ENCODE results near the gene ZNF689.

Gene ZNF689

DNA sequence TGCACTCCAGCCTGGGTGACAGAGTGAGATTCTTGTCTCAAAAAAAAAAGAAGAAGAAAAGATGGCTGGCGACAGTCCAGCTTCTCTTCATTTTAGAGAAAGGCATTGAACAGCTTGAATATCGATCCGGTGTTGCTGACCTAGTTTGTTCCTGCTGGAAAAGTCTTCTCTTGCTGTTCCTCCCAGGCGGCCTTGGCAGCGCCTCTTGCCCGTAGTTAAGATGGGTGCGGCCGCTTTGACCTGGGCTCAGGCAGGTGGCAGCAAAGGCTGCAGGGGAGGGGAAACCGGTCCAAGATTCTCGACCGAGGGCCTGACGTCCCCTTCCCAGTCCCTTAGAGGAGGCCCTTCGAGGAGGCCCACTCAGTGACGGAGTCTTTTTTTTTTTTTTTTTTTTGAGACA, 48.2 kb downstream of the ZNF689 start:
- DNase-seq (ENCODE audit: low spot score): no peak

DNA sequence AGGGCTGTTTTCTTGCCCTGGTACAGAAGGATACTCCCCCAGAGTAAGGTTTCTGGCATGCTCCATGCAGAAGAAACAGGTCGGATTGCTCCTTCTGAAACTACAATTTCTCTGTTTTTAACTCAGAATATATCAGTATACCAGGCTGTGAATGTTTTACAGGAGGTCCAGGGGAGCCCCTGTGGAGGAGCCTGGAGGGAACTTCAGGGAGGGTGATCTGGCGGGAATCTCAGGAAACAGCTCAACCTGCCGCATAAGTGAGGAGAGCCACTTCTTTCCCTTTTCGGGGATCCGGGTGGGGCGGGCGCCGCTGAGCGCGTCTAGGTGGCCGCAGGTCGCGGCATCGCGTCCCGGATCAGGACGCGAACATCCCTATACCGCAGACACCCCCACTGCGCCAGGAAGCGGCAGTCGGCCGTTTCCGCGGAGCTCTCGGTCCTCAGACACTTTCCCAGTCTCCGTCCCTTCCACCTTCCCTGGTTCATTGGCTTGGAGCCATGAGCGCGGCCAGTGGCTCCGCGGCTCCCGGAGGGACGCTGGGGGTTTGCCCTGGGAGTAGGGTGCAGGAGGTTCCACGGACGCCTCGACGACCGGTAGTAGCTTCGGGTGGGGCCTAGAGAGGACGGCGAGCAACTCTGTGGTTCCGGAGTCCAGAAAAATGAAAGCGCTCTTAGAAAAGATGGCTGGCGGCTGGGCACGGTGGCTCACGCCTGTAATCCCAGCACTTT, 48.9 kb downstream of the ZNF689 start:
- DNase-seq (ENCODE audit: low spot score): no peak

DNA sequence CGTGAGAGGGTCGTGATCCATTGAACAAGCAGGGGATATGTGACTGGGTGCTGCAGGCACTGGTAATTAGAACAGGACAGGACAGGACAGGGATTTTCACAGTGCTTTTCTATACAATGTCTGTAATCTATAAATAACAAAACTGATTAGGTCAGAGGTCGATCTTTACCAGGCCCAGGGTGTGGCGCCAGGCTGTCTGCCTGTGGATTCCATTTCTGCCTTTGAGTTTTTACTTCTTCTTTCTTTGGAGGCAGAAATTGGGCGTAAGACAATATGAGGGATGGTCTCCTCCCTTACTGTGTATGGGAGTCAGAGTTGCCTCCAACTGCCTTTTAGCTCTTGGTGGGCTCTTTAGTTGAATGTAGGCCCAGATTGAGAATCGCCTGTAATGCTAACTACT, 50.5 kb downstream of the ZNF689 start:
- no peak for DNase-seq (ENCODE audit: low spot score)

DNA sequence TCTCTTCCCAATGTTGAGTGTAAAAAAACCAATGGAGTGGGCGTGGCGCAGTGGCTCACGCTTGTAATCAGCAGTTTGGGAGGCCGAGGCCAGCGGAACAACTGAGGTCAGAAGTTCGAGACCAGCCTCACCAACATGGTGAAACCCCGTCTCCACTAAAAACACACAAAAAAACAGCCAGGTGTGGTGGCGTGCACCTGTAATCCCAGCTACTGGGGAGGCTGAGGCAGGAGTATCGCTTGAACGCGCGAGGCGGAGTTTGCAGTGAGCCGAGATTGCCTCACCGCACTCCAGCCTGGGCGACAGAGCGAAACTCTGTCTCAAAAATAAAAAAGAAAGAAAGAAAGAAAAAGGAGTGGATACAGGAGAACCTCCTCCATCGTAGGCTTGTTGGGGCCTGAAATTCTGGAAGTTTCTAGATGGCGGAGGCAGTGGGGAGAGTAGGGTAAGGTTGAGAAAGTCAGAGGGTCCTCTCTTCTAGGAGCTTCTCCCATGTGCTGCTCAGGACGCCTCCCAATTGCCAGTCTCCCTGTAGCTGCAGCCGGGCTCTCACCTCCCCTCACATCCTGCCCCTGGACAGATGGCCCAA, 51.3 kb downstream of the ZNF689 start:
- no peak for DNase-seq (ENCODE audit: low spot score)

DNA sequence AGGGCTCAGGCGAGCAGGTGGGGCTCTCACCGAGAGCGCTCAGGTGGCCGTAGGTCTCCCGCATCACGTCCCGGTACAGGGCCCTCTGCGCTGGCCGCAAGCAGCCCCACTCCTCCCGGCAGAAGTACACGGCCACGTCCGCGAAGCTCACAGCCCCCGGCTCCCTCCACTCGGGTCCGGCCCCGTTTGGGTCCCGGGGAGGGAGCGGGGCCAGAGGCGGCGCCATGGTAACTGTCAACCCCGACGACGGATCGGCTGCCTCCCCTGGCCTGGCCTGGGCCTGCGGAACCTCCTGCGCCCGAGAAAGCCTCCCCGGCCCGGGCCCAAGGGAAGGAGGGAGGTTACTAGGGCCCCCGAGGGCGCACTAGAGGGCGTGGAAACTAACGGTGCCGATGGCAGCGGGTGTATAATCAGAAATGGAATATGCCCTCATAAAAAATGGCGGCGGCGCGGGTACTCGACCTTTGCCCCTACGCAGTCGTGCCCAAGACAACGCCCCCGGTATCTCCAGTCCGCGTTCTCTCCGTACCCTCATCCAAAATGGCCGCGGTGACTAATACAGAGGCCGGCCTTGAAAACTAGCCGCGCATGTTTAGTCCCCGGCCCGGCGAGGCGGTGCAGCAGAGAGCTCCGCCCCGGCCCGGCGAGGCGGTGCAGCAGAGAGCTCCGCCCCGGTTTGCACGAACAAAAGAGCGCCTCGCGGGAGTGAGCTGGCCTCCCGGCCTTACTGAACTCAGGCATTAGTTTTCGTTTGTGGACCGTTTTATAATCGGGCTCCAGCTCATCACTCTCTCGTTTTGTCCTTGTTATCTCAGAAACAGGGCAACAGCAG, 52.0 kb downstream of the ZNF689 start, which contains the start of gene ZNF764:
Gene ZNF764 (minus strand): TSS at position 418 of the 832 bp plus-strand sequence. CDS start 192 bp downstream, at position 226.
- DNase-seq (ENCODE audit: low spot score): peak; percentile 98

DNA sequence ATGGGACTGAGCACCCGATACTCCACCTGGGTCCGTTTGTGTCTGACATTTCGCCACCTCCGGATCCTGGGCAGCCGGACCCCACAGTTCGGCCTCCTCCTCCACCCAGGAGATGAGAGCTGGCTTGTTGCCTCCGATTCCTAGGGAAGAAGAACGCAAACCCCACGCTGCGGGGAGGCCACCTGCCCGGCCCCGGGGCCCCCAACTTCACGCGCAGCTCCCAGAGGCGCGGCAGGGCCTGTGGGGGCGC, 52.6 kb downstream of the ZNF689 start:
- DNase-seq (ENCODE audit: low spot score): no peak

DNA sequence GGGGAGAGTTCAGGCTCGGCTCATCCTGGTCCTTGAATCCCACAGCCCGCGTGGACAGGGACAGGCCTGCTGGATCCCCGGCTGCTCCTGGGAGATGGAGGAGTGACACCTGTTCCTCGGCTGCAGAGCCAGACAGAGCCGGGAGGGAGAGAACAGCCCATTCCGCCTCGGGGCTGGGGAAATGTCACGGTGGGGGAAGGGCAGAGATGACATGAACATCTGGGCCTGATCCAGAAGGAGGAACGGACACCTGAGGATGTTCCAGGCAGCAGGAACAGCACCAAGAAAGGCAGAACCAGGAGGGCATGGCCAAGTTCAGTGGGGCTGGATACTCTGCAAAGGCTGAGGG, 54.1 kb downstream of the ZNF689 start:
- DNase-seq (ENCODE audit: low spot score): no peak

DNA sequence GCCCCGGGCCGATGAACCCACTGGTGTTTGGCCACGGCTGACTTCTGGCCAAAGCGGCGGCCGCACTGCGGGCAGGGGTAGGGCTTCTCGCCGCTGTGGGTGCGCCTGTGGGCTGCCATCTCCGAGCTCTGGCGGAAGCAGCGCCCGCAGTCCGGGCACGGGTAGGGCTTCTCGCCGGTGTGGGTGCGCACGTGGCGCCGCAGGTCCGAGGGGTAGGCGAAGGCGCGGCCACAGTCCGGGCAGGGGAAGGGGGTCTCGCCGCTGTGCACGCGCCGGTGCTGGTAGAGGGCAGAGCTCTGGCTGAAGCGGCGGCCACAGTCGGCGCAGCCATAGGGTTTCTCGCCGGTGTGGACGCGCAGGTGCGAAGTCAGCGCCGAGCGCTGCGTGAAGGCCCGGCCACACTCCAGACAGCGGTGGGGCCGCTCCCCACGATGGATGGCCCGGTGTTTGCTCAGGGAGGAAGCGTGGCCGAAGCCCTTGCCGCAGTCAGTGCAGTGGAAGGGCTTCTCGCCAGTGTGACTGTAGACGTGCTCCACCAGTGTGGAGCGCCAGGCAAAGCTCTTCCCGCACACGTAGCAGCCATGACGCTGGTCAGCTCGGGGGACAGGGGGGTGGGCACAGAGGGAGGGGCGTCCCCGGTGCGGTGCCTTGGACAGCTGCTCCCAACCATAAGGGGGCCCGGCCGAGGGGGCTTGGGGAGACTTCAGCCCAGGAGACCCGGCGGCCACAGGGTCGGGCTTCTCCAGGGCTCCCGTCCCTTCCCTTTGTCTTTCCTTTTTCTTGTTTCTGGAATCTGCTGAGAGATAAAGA, 54.7 kb downstream of the ZNF689 start:
- no peak for DNase-seq (ENCODE audit: low spot score)

DNA sequence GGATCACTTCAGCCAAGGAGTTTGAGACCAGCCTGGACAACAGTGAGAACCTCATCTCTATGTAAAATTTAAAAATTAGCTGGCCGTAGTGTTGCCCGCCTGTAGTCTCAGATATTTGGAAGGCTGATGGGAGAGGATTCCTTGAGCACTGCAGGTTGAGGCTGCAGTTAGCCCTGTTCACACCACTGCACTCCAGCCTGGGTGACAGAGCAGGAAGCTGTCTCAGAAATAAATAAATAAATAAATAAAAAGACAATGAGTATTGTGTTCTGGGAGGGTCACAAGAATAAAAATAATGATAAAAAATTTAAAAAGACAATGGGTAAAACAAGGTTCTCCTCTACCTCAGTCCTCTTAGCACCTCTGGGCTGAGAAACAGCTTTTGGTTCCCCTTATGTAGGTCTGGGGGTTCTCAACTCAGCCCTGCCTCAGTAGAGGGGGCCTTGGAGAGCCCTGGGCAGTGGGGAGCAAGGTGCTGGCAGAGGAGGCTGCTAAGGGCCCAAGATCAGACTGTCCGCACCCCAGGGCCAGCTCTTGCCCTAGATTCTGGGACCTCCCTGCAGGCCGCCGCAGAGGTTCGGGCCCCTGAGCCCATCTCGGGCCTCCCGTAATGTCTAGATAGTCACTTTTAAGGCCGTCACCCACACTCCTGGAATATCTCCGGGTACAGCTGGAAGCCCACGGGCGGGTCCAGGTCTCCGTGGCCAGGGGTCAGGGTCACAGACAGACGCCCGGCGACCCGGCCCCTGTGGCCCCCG, 55.5 kb downstream of the ZNF689 start:
- DNase-seq (ENCODE audit: low spot score): no peak

DNA sequence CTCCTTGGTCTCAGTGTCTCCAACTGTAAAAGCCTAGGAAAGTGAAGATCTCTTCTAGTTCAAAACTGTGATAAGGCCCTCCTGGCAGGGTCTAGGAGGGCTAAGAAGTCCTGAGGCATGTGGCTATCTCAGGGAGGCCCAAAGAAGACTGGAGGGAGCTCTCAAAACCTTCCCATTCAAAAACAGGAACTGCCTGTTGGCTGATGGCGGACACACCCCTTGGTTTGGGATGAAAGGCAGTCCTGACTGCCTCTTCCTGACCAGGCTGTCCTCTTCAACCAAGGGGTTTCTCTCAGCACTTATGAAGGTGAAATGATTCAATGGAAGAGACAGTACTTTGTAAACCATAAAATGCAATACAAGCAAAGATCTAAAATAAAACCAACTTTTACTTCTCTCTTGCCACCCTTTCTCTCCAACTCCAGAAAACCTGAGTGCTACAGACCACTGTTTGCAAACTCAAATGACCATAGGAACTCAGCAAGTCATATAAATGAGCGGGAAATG, 56.7 kb downstream of the ZNF689 start:
- DNase-seq (ENCODE audit: low spot score): no peak

DNA sequence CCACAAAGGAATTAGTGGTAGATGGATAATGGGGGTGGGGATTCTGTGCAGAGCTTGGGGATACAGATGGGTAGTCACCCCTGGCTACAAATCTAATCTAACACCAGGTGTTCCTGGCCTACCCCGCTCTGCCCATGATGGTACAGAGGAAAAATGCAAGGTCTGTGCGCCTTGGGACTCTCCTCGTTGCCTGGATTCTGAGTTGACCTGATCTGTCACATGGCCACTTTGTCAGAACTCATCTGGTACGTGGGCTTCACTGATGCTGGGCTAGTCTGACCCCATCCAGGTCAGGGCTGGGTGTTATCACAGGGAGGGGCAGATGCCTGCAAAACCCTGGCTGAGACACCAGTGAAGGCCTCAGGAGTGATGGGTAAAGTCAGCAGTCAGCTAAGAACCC, 57.2 kb downstream of the ZNF689 start:
- DNase-seq (ENCODE audit: low spot score): no peak

Data from AG08395 (cell line).